HEK293T (cell line): ENCODE data around the gene ZNF497.

Experiments
- FOXM1 ChIP-seq: fragments of 450-650 bp; IDR thresholded peaks from 2 replicates; pipeline ENCODE4 v1.6.1; 2017; ENCODE audit warnings: mild to moderate bottlenecking, borderline replicate concordance
- HDGF ChIP-seq: fragments of 450-650 bp; IDR thresholded peaks from 2 replicates; pipeline ENCODE4 v1.6.1; 2017; ENCODE audit warnings: antibody characterized with exemption, borderline replicate concordance

- TF ChIP-seq FOXM1, result no peak
- no peak for TF ChIP-seq HDGF
Observed at GRCh38 chr19:58311345-58311865, 51.1 kb downstream of the ZNF497 start.
